NCI-H187 treated with DMSO at 0.1 percent for 48 hours (cell line): ENCODE measurements around the gene IRF2BP2.

Experiments used
- DNase-seq: peaks from one replicate; lab custom pipeline; 2025; lab: John Stamatoyannopoulos, UW

IRF2BP2 gene

DNA sequence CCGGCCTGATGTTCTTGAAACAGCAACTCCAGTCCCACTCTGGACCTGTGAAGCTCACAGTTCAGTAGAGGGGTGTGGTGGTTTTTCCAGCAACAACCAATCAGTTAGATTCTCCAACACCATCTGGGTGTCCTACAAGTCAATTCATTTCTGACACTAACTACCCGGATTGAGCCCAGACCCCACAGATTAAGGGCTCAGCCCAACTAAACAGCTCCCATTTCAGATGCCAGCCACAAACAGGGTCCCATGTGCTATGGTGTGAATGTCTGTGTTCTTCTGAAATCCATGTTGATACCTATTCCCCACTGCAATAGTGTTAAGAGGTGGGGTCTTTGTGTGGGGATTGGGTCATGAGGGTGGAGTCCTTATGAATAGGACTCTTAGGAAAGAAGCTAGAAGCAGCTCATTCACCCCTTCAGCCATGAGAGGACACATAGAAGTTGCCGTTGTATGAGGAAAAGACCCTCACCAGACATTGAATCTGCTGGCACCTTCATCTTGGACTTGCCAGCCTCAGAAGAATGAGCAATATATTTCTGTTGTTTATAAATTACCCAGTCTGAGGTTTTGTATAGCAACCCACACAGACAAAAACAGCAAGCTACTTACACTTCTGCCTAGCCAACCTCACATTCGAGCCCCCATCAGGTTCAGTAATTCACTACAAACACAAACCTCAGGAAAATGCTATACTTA, 53.6 kb downstream of the IRF2BP2 start:
- no peak for DNase-seq

DNA sequence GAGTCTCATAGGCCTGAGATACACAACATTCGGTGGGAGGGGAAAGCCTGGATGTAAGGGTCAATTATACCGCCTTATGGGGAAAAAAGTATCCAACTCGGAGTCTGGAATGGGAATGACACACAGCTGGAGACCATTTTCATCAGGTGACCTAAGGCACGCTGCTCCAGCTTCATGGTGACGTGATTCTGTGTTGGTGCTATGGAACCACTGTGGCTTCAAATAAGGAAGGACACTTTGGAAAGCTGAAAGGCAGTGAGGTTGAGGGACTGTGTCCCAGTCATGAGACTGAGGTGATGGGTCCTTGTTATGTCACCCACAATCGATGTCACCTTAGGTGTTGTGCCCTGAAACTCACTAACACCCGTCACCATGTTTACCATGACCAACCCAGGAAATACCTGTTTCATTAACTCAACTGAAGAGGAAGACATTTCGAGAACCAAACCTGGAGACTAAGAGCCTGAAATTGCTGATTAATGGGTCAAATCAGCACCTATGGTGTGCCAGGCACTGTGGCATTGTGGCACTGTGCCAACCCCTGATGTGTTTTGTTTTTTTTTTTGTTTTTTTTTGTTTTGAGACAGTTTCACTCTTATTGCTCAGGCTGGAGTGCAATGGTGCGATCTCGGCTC, 54.5 kb downstream of the IRF2BP2 start:
- DNase-seq = no peak

DNA sequence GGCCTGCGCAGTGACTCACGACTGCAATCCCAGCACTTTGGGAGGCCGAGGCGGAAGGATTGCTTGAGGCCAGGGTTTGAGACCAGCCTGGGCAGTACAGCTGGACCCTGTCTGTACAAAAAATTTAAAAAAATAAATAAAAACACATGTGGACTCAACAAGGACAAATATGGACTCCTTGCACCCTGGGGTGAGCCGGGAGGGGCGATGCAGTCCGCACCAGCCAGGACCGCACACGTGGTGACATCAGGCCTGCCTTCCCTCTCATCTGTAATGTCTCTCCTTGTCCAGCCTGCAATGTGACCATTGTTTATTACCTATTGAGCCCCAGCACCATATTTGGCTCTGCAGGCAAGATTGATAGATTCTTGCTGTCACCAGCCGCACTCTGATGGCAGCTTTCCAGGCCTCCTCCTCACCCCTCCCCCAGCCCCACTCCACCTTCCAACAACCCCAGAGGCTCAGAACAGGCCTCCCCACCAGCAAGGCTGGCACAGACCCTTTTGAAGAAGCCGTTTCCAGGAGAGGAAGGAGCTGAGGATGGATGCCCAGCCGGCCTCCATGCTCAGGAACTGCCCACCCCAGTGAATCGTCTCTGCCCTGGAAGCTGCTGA, 55.2 kb downstream of the IRF2BP2 start:
- no peak for DNase-seq
